Skeletal muscle tissue (tissue), 4 donors: ENCODE measurements around the gene PPP2R3B. TPM values are rescaled to one million over a fixed set of nuclear protein-coding genes. Genes with fewer than 3 reads are reported as not detected.

Experiments used
- H3K27ac ChIP-seq: one replicate; pipeline ENCODE4 v1.7.0; 2013; ENCODE audit warnings: mild to moderate bottlenecking, low read depth, low read length, inconsistent platforms
- H3K27me3 ChIP-seq, 3 donors: one replicate each; pipeline ENCODE4 v1.7.0; 2013; ENCODE audit warnings: low read length in 3 of 3; ENCODE audit not compliant: control insufficient read depth in 3 of 3, insufficient read depth in 3 of 3
- H3K36me3 ChIP-seq, 3 donors: one replicate each; pipeline ENCODE4 v1.7.0; 2013; ENCODE audit warnings: low read length in 3 of 3; ENCODE audit not compliant: control insufficient read depth in 3 of 3, insufficient read depth in 3 of 3
- H3K4me1 ChIP-seq, 3 donors: one replicate each; pipeline ENCODE4 v1.7.0; 2013; ENCODE audit warnings: low read length in 3 of 3, mild to moderate bottlenecking in 3 of 3; ENCODE audit not compliant: control insufficient read depth in 3 of 3, insufficient read depth in 3 of 3
- H3K4me3 ChIP-seq, 3 donors: one replicate each; pipeline ENCODE4 v1.7.0; 2013; ENCODE audit warnings: low read length in 3 of 3
- H3K9ac ChIP-seq, 3 donors: one replicate each; pipeline ENCODE4 v1.7.0; 2013; ENCODE audit warnings: low read length in 3 of 3, mild to moderate bottlenecking in 3 of 3, moderate library complexity in 2 of 3, low read depth in 1 of 3
- H3K9me3 ChIP-seq, 3 donors: one replicate each; pipeline ENCODE4 v1.7.0; 2013; ENCODE audit warnings: low read length in 3 of 3; ENCODE audit not compliant: control insufficient read depth in 3 of 3
- total RNA-seq: library from RNA; depleted of rRNA; stranded (reverse); fragments of >200 nt; gene quantifications from one replicate; pipeline ENCODE4 v1.2.3, GENCODE V29; 2014
- donor health status: Osteomylitis.

PPP2R3B gene
- total RNA-seq, 1 donor from 2014 or later = 172 TPM

GRCh38 chrX:362937-363620, 23.6 kb downstream of the PPP2R3B start:
- H3K4me1 ChIP-seq = peaks cover 4 to 16% (median 7%) of the 10 kb centered on the region in 3 donors
- no peak overlapping the region for H3K4me3 ChIP-seq
- peaks cover 0 to 4% (median 2%) of the 10 kb centered on the region in 3 donors for H3K9me3 ChIP-seq
- H3K27ac ChIP-seq = no peak overlapping the region
- H3K9ac ChIP-seq = no peak overlapping the region
- peaks cover 21 to 32% (median 23%) of the 10 kb centered on the region in 3 donors for H3K36me3 ChIP-seq
- H3K27me3 ChIP-seq = no peaks in the 10 kb centered on the region

DNA sequence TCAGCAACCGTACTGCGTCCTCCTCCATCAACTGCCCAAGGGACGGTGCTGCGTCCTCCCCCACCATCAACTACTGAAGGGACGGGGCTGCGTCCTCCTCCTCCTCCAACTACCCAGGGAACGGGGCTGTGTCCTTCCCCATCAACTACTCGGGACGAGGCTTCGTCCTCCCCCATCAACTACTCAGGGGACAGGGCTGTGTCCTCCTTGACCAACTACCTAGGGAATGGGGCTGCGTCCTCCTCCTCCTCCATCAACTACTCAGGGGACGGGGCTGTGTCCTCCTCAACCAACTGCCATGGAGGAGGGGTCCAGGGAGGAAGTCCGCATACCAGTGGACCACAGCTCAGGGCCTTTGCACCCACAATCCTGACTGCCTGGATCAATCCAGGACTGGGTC, 24.4 kb downstream of the PPP2R3B start:
- Histone ChIP-seq H3K9me3 (peaks cover 0 to 4% (median 2%) of the 10 kb centered on the region in 3 donors), H3K36me3 (peaks cover 24 to 37% (median 26%) of the 10 kb centered on the region in 3 donors), H3K4me3 (no peak overlapping the region), H3K27me3 (no peaks in the 10 kb centered on the region), H3K4me1 (peaks cover 0 to 10% (median under 1%) of the 10 kb centered on the region in 3 donors), H3K9ac (no peak overlapping the region), H3K27ac (no peak overlapping the region)

GRCh38 chrX:361231-362145, 25.2 kb downstream of the PPP2R3B start:
- no peak overlapping the region for H3K9ac ChIP-seq
- H3K36me3 ChIP-seq = peaks cover 24 to 37% (median 26%) of the 10 kb centered on the region in 3 donors
- H3K9me3 ChIP-seq = peaks cover 0 to 4% (median 2%) of the 10 kb centered on the region in 3 donors
- peaks cover 0 to 4% (median 0%) of the 10 kb centered on the region in 3 donors for H3K4me1 ChIP-seq
- H3K4me3 ChIP-seq = no peak overlapping the region
- no peak overlapping the region for H3K27ac ChIP-seq
- H3K27me3 ChIP-seq = no peaks in the 10 kb centered on the region

GRCh38 chrX:360496-361150, 26.1 kb downstream of the PPP2R3B start:
- H3K27me3 ChIP-seq = no peaks in the 10 kb centered on the region
- peaks cover 0 to 4% (median 2%) of the 10 kb centered on the region in 3 donors for H3K9me3 ChIP-seq
- no peak overlapping the region for H3K9ac ChIP-seq

DNA sequence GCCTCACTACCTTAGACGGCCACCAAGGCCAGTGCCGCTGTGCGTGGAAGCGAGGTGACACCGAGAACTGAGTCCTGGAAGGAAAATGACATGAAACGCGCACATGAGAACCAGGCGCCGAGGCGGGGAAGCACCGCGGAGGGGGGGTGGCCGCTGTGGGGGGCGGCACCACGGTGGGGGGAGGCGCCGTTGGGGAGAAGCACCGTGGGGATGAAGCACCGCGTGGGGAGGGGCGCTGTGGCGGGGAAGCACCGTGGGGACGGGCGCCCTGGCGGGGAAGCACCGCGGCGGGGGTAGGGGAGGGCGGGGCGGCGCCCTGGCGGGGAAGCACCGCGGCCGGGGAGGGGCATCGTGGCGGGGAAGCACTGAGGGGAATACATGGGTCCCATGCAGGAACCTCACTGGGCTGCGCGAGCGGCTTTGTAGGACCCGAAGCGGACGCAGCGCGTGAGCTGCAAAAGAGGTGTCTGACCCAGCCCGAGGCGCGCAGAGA, 28.0 kb downstream of the PPP2R3B start:
- no peak overlapping the region for H3K27ac ChIP-seq
- peaks cover 0 to 2% (median 0%) of the 10 kb centered on the region in 3 donors for H3K4me1 ChIP-seq
- H3K9ac ChIP-seq = no peak overlapping the region
- no peaks in the 10 kb centered on the region for H3K27me3 ChIP-seq
- peaks cover 26 to 43% (median 27%) of the 10 kb centered on the region in 3 donors for H3K36me3 ChIP-seq
- H3K9me3 ChIP-seq = peaks cover 0 to 4% (median 2%) of the 10 kb centered on the region in 3 donors
- H3K4me3 ChIP-seq = no peak overlapping the region

More at GRCh38 chrX:360496-361150, 26.1 kb downstream of the PPP2R3B start:
- Histone ChIP-seq H3K27ac (no peak overlapping the region), H3K4me1 (peaks cover 0 to 4% (median 0%) of the 10 kb centered on the region in 3 donors), H3K36me3 (peaks cover 24 to 39% (median 26%) of the 10 kb centered on the region in 3 donors), H3K4me3 (no peak overlapping the region)

DNA sequence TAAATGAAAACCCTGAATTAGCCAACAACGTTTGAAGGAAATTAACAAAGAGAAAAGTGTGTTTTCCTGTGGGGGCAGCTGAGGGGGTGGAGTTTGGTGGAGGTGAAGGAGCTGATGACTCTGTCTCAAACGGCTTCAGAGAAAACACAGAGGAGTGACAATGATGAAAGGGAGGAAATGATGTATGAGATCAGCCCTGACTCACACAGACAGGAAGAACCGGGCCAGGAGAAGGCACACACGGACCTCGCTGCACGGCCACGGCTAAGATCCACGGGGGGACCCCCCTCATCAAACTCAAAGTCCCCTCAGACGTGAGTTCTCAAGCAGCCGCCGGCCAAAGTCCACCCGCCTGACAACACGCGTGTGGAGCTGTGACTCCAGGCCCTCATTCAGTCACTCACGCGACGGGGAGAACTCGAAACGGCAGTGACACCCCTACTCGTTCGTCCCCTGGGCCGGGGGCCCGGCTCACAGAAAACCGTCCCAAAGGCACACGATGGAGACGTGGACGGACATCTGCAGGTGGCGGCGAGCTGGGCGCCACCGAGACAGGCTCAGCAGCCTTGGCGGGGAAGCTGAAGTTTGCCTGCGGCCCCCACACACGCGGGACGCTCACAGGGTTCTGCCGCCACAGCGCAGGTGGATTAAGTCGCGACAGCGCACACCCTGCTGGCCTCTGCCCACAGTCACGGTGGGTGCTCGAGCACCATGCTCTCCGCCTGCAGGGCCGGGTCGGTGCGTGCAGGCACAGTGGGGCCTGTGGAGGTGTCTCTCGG, 28.8 kb downstream of the PPP2R3B start:
- no peak overlapping the region for H3K27ac ChIP-seq
- no peaks in the 10 kb centered on the region for H3K27me3 ChIP-seq
- peaks cover 0 to 4% (median 2%) of the 10 kb centered on the region in 3 donors for H3K9me3 ChIP-seq
- H3K4me1 ChIP-seq = no peaks in the 10 kb centered on the region
- H3K4me3 ChIP-seq = no peak overlapping the region
- no peak overlapping the region for H3K9ac ChIP-seq
- peaks cover 26 to 43% (median 27%) of the 10 kb centered on the region in 3 donors for H3K36me3 ChIP-seq

- Histone ChIP-seq H3K9me3 (peaks cover 0 to 4% (median 2%) of the 10 kb centered on the region in 3 donors), H3K36me3 (peaks cover 29 to 45% (median 31%) of the 10 kb centered on the region in 3 donors), H3K27me3 (no peaks in the 10 kb centered on the region), H3K4me1 (no peaks in the 10 kb centered on the region), H3K9ac (no peak overlapping the region), H3K27ac (no peak overlapping the region), H3K4me3 (no peak overlapping the region)
Observed at GRCh38 chrX:357035-357692, 29.5 kb downstream of the PPP2R3B start.

DNA sequence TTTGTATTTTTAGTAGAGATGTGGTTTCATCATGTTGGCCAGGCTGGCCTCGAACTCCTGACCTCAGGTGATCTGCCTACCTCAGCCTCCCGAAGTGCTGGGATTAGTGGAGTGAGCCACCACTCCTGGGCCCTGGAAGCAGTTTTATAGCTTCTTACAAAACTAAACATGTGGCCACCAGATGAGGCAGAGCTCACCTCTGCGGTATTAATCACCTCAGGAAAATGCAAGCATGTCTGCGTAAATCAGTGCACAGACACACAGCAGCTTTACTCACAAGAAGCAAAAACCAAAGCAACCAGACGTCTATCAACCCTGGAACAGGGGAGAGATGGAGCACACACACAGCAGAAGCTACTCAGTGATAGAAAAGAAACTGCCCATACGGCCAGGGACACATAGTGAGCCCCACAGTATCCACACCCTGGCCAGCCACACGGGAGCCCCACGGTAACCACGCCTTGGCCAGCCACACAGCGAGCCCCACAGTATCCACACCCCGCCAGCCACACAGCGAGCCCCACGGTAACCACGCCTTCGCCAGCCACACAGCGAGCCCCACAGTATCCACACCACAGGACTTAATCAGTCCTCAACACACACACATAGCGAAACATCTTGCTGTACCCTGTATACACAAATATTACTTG, 30.2 kb downstream of the PPP2R3B start:
- no peak overlapping the region for H3K27ac ChIP-seq

More for the DNA sequence above, 30.2 kb downstream of the PPP2R3B start:
- Histone ChIP-seq H3K4me1 (no peaks in the 10 kb centered on the region), H3K9me3 (peaks cover 0 to 4% (median 2%) of the 10 kb centered on the region in 3 donors), H3K27me3 (no peaks in the 10 kb centered on the region), H3K4me3 (no peak overlapping the region), H3K9ac (no peak overlapping the region), H3K36me3 (peaks cover 30 to 40% (median 30%) of the 10 kb centered on the region in 3 donors)
